GM12891 (cell line): ENCODE results near the gene CYP4V2.

Experiments
- POLR2A ChIP-seq: IDR thresholded peaks from 2 replicates; pipeline ENCODE4 v1.6.1; 2011; ENCODE audit warnings: low read depth, low read length, control low read depth
- POLR2AphosphoS5 ChIP-seq: IDR thresholded peaks from 2 replicates; pipeline ENCODE4 v1.6.1; 2011; ENCODE audit warnings: low read depth, low read length, control low read depth
- SPI1 ChIP-seq: IDR thresholded peaks from 2 replicates; pipeline ENCODE4 v1.6.1; 2011; ENCODE audit warnings: low read depth, low read length, control low read depth

DNA sequence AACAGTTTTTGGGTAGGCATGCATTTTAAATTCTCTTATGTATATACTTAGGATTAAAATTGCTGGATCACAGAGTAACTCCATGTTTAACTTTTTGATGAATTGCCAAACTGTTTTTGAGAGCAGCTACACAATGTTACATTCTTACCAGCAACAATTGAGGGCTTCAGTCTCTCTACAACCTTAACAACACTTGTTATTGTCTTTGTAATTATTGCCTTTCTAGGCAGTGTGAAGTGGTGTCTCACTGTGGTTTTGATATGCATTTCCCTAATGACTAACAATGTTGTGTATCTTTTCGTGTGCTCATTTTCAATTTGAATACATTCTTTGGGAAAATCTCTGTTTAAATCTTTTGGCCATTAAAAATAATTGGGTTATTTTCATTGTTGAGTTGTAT, 57.3 kb downstream of the CYP4V2 start:
- no peak for TF ChIP-seq POLR2AphosphoS5
- no peak for TF ChIP-seq SPI1
- no peak for TF ChIP-seq POLR2A
